Skin of body (tissue), 2 donors: Measurements from ENCODE around the gene DNM1. TPM values are rescaled to one million over a fixed set of nuclear protein-coding genes. Genes with fewer than 3 reads are reported as not detected.
"Not testable (repeated sequence)": the region's sequence is repeated elsewhere in the genome, so short reads cannot be mapped to it uniquely, and the experiment has no call there.

Experiments used
- DNase-seq: peaks from one replicate; lab custom pipeline; 2025; lab: John Stamatoyannopoulos, UW
- total RNA-seq: library from RNA; depleted of rRNA; stranded (reverse); fragments of >200 nt; gene quantifications from one replicate; pipeline ENCODE4 v1.2.3, GENCODE V29; 2014

The DNM1 gene
- total RNA-seq, 1 donor from 2014 or later: 58.4 TPM

GRCh38 chr9:128222880-128223670 is 19.9 kb downstream of the DNM1 start:
- no peak for DNase-seq

- DNase-seq: no peak
These were observed 21.7 kb downstream of the DNM1 start for GRCh38 chr9:128224877-128225276.

- no peak for DNase-seq
These were observed 22.7 kb downstream of the DNM1 start for GRCh38 chr9:128225770-128226411.

- DNase-seq: no peak
These were observed 23.2 kb downstream of the DNM1 start for GRCh38 chr9:128226412-128226801.

GRCh38 chr9:128230897-128231296 is 27.7 kb downstream of the DNM1 start:
- DNase-seq: not testable (repeated sequence)

GRCh38 chr9:128231638-128232527 is 28.7 kb downstream of the DNM1 start:
- peak; percentile 56 for DNase-seq

GRCh38 chr9:128232528-128233428 is 29.6 kb downstream of the DNM1 start:
- DNase-seq: no peak

- DNase-seq: no peak
These were observed 30.7 kb downstream of the DNM1 start for GRCh38 chr9:128233817-128234406.

GRCh38 chr9:128242124-128242523 is 38.9 kb downstream of the DNM1 start:
- no peak for DNase-seq

- no peak for DNase-seq
These were observed 39.6 kb downstream of the DNM1 start for GRCh38 chr9:128242828-128243214.

GRCh38 chr9:128243215-128244018 is 40.2 kb downstream of the DNM1 start:
- DNase-seq: peak; percentile 96

GRCh38 chr9:128244091-128244836 is 41.1 kb downstream of the DNM1 start:
- DNase-seq: peak; percentile 69

GRCh38 chr9:128244837-128245231 is 41.7 kb downstream of the DNM1 start:
- peak; percentile 96 for DNase-seq

- peak; percentile 94 for DNase-seq
These were observed 42.4 kb downstream of the DNM1 start for GRCh38 chr9:128245421-128246151.

- DNase-seq: peak; percentile 47
These were observed 43.3 kb downstream of the DNM1 start for GRCh38 chr9:128246471-128246870.

GRCh38 chr9:128247226-128247803 is 44.1 kb downstream of the DNM1 start:
- no peak for DNase-seq

GRCh38 chr9:128249558-128249907 is 46.4 kb downstream of the DNM1 start:
- no peak for DNase-seq
